Panc1 (cell line): Measurements from ENCODE around the gene PDZRN4. TPM values are rescaled to one million over a fixed set of nuclear protein-coding genes. Genes with fewer than 3 reads are reported as not detected.

ENCODE experiments used
- ATAC-seq: fragments of 200-7000 bp; cut with Tn5 transposase; 2 replicates; pipeline ENCODE4 v1.9.1; 2020; ENCODE audit warnings: mild to moderate bottlenecking, moderate library complexity
- BruUV-seq: library from RNA; stranded (reverse); fragments of 400-500 nt; replicated peaks from 2 replicates; lab custom pipeline; 2021; lab: Mats Ljungman, UMichigan
- CTCF ChIA-PET: fragments of 300-600 bp; sonication (Branson Sonifier 250); formaldehyde crosslinking; loops from one replicate; lab custom pipeline; 2022; ENCODE audit warnings: antibody characterized with exemption; lab: Charles Lee
- POLR2A ChIA-PET: fragments of 300-600 bp; sonication (Branson Sonifier 250); formaldehyde crosslinking; loops from one replicate; lab custom pipeline; 2022; ENCODE audit warnings: antibody characterized with exemption; lab: Charles Lee
- DNase-seq: peaks from one replicate; pipeline ENCODE4 v3.0.0-alpha.2; 2010; ENCODE audit warnings: low read depth, low spot score
- H3K27ac ChIP-seq: 2 replicates; pipeline ENCODE4 v1.5.1; 2011; ENCODE audit warnings: mild to moderate bottlenecking, low read length, inconsistent platforms
- H3K27me3 ChIP-seq: fragments of 200-500 bp; sonication (Bioruptor generic); 2 replicates; pipeline ENCODE4 v1.6.0; 2014; ENCODE audit warnings: low read length, inconsistent platforms; ENCODE audit not compliant: control insufficient read depth, insufficient read depth
- H3K36me3 ChIP-seq: fragments of 200-500 bp; sonication (Bioruptor generic); 2 replicates; pipeline ENCODE4 v1.5.1; 2014; ENCODE audit warnings: inconsistent platforms, mild to moderate bottlenecking, low read length, moderate library complexity; ENCODE audit not compliant: control insufficient read depth, insufficient read depth
- H3K4me1 ChIP-seq: 2 replicates; pipeline ENCODE4 v1.5.1; 2011; ENCODE audit warnings: inconsistent platforms, mild to moderate bottlenecking, low read length, moderate library complexity; ENCODE audit not compliant: control insufficient read depth, insufficient read depth
- H3K4me3 ChIP-seq, 2 experiments: 2 replicates each; pipeline ENCODE4 v1.5.1; 2011 to 2012; ENCODE audit warnings: low read depth in 2 of 2, low read length in 2 of 2, mild to moderate bottlenecking in 2 of 2, inconsistent platforms in 1 of 2, moderate library complexity in 1 of 2
- H3K9me3 ChIP-seq: fragments of 200-500 bp; sonication (Bioruptor generic); 2 replicates; pipeline ENCODE4 v1.5.1; 2014; ENCODE audit warnings: low read depth, mild to moderate bottlenecking, inconsistent platforms, low read length, moderate library complexity; ENCODE audit not compliant: control insufficient read depth, insufficient read depth
- CTCF ChIP-seq: fragments of 450-650 bp; IDR thresholded peaks from 2 replicates; pipeline ENCODE4 v1.5.1; 2017; ENCODE audit warnings: mild to moderate bottlenecking
- POLR2AphosphoS5 ChIP-seq: IDR thresholded peaks from 2 replicates; pipeline ENCODE4 v1.6.1; 2012; ENCODE audit warnings: mild to moderate bottlenecking, low read depth, low read length, moderate library complexity
- SIN3A ChIP-seq: IDR thresholded peaks from 2 replicates; pipeline ENCODE4 v1.6.1; 2012; ENCODE audit warnings: low read depth, mild to moderate bottlenecking, low read length, moderate library complexity, borderline replicate concordance; ENCODE audit not compliant: insufficient read depth
- TCF7L2 ChIP-seq: IDR thresholded peaks from 2 replicates; pipeline ENCODE4 v1.6.1; 2011; ENCODE audit warnings: mild to moderate bottlenecking, low read depth, low read length, inconsistent platforms
- in situ Hi-C: cut with HindIII; loops from 2 replicates; pipeline ENCODE4 v1.10.0; 2016; ENCODE audit warnings: low sequenced_read_pairs, low pct_unique_long_range_greater_than_20kb
- intact Hi-C: fragments of 100-400 bp; cut with micrococcal nuclease; formaldehyde crosslinking; loops from one replicate; pipeline ENCODE4 v1.10.0; 2022; ENCODE audit not compliant: unreplicated experiment
- total RNA-seq: library from RNA; stranded (reverse); gene quantifications from one replicate; pipeline ENCODE4 v1.2.1, GENCODE V29; 2021; ENCODE audit not compliant: unreplicated experiment
- TF ChIP-seq, protein P1 (sequence below), 2 experiments: IDR thresholded peaks; 2 replicates each; pipeline ENCODE4 v1.6.1; 2011 to 2012; ENCODE audit warnings: low read depth in 2 of 2, control low read depth in 1 of 2, low read length in 1 of 2, mild to moderate bottlenecking in 1 of 2, moderate library complexity in 1 of 2; ENCODE audit not compliant: insufficient read depth in 1 of 2

Gene PDZRN4
- total RNA-seq, 1 experiment from 2014 or later = not detected

- Histone ChIP-seq H3K4me1 (no peaks in the 10 kb centered on the region), H3K27me3 (no peaks in the 10 kb centered on the region), H3K36me3 (no peaks in the 10 kb centered on the region), H3K9me3 (no peaks in the 10 kb centered on the region), H3K27ac (no peak overlapping the region), H3K4me3 (no peak overlapping the region)
- TF ChIP-seq TCF7L2 (no peak), POLR2AphosphoS5 (no peak), CTCF (no peak), SIN3A (no peak)
- TF ChIP-seq, protein P1, sequence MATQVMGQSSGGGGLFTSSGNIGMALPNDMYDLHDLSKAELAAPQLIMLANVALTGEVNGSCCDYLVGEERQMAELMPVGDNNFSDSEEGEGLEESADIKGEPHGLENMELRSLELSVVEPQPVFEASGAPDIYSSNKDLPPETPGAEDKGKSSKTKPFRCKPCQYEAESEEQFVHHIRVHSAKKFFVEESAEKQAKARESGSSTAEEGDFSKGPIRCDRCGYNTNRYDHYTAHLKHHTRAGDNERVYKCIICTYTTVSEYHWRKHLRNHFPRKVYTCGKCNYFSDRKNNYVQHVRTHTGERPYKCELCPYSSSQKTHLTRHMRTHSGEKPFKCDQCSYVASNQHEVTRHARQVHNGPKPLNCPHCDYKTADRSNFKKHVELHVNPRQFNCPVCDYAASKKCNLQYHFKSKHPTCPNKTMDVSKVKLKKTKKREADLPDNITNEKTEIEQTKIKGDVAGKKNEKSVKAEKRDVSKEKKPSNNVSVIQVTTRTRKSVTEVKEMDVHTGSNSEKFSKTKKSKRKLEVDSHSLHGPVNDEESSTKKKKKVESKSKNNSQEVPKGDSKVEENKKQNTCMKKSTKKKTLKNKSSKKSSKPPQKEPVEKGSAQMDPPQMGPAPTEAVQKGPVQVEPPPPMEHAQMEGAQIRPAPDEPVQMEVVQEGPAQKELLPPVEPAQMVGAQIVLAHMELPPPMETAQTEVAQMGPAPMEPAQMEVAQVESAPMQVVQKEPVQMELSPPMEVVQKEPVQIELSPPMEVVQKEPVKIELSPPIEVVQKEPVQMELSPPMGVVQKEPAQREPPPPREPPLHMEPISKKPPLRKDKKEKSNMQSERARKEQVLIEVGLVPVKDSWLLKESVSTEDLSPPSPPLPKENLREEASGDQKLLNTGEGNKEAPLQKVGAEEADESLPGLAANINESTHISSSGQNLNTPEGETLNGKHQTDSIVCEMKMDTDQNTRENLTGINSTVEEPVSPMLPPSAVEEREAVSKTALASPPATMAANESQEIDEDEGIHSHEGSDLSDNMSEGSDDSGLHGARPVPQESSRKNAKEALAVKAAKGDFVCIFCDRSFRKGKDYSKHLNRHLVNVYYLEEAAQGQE (IDR thresholded peaks at IDR 0.05; ENCODE audit: insufficient read depth in 1 of 2, low read depth in 2 of 2, low read length in 1 of 2) = no peak
- no peak for DNase-seq
- intact Hi-C loops (no loop called here), in situ Hi-C loops (no loop called here)
- ATAC-seq = no peak
- no TSS peak for BruUV-seq
- CTCF ChIA-PET = no interaction called here
- POLR2A ChIA-PET = no interaction called here
These were observed 280.2 kb downstream of the PDZRN4 start for GRCh38 chr12:41468341-41468740.

DNA sequence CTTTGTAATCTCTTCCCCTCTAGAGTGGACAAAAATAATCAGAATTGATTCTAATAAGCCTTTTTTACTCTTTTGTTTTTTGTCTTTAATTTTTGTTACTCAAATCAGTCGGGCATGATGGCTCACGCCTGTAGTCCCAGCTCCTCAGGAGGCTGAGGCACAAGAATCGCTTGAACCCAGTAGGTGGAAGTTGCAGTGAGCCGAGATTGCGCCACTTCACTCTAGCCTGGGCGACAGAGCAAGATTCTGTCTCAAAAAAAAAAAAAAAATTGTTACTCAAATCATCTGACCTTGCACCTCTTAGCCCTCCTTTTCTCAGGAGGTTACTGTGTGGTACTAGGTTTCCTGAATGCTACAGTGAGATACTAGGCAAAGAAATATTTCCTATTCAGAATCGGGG lies 280.6 kb downstream of the PDZRN4 start:
- intact Hi-C loops = no loop called here
- ATAC-seq (no peak), DNase-seq (no peak)
- Histone ChIP-seq H3K27me3 (no peaks in the 10 kb centered on the region), H3K36me3 (no peaks in the 10 kb centered on the region), H3K9me3 (no peaks in the 10 kb centered on the region), H3K4me3 (no peak overlapping the region), H3K27ac (no peak overlapping the region), H3K4me1 (no peaks in the 10 kb centered on the region)
- POLR2A ChIA-PET = no interaction called here
- CTCF ChIA-PET = no interaction called here
- TF ChIP-seq, protein P1 (IDR thresholded peaks at IDR 0.05; ENCODE audit: insufficient read depth in 1 of 2, low read depth in 2 of 2, low read length in 1 of 2) = no peak
- no peak for TF ChIP-seq POLR2AphosphoS5
- TF ChIP-seq TCF7L2 = no peak
- no peak for TF ChIP-seq CTCF
- no peak for TF ChIP-seq SIN3A
- no TSS peak for BruUV-seq
- in situ Hi-C loops = no loop called here
